ENCODE measurements around the gene CRACDL.

CRACDL gene

GRCh38 chr2:98927027-98927426 lies 9.0 kb downstream of the CRACDL start:
- in situ Hi-C loops (cut with MboI; ENCODE audit: low sequenced_read_pairs), result no loop called here

GRCh38 chr2:98926601-98927000 lies 9.4 kb downstream of the CRACDL start:
- in situ Hi-C loops (cut with MboI; ENCODE audit: low sequenced_read_pairs), result no loop called here

GRCh38 chr2:98924910-98925309 lies 11.1 kb downstream of the CRACDL start:
- in situ Hi-C loops (cut with MboI; ENCODE audit: low sequenced_read_pairs), result no loop called here

- in situ Hi-C loops (cut with MboI; ENCODE audit: low sequenced_read_pairs), result no loop called here
These were observed 11.8 kb downstream of the CRACDL start for GRCh38 chr2:98924038-98924830.

GRCh38 chr2:98923244-98923940 lies 12.6 kb downstream of the CRACDL start:
- in situ Hi-C loops (cut with MboI; ENCODE audit: low sequenced_read_pairs), result no loop called here

- in situ Hi-C loops (cut with MboI; ENCODE audit: low sequenced_read_pairs), result no loop called here
These were observed 15.0 kb downstream of the CRACDL start for GRCh38 chr2:98921062-98921461.

GRCh38 chr2:98917031-98917471 lies 19.0 kb downstream of the CRACDL start:
- in situ Hi-C loops (cut with MboI; ENCODE audit: low sequenced_read_pairs), result no loop called here

- in situ Hi-C loops (cut with MboI; ENCODE audit: low sequenced_read_pairs), result no loop called here
These were observed 20.2 kb downstream of the CRACDL start for GRCh38 chr2:98915751-98916358.

- in situ Hi-C loops (cut with MboI; ENCODE audit: low sequenced_read_pairs), result no loop called here
These were observed 21.1 kb downstream of the CRACDL start for GRCh38 chr2:98914713-98915580.

GRCh38 chr2:98913916-98914712 lies 21.9 kb downstream of the CRACDL start:
- in situ Hi-C loops (cut with MboI; ENCODE audit: low sequenced_read_pairs), result no loop called here

- in situ Hi-C loops (cut with MboI; ENCODE audit: low sequenced_read_pairs), result no loop called here
These were observed 22.8 kb downstream of the CRACDL start for GRCh38 chr2:98912957-98913915.

GRCh38 chr2:98912221-98912851 lies 23.7 kb downstream of the CRACDL start:
- in situ Hi-C loops (cut with MboI; ENCODE audit: low sequenced_read_pairs), result no loop called here

GRCh38 chr2:98911376-98912154 lies 24.5 kb downstream of the CRACDL start:
- in situ Hi-C loops (cut with MboI; ENCODE audit: low sequenced_read_pairs), result no loop called here

GRCh38 chr2:98911126-98911375 lies 25.0 kb downstream of the CRACDL start:
- in situ Hi-C loops (cut with MboI; ENCODE audit: low sequenced_read_pairs), result no loop called here

GRCh38 chr2:98910349-98911125 lies 25.5 kb downstream of the CRACDL start:
- in situ Hi-C loops (cut with MboI; ENCODE audit: low sequenced_read_pairs), result no loop called here

GRCh38 chr2:98909317-98910211 lies 26.5 kb downstream of the CRACDL start:
- in situ Hi-C loops (cut with MboI; ENCODE audit: low sequenced_read_pairs), result no loop called here

Data from hTERT RPE-1 (cell line).